Mucosa of descending colon (tissue), 3 donors: ENCODE data around the gene PNPLA7. TPM values are rescaled to one million over a fixed set of nuclear protein-coding genes. Genes with fewer than 3 reads are reported as not detected.

ENCODE experiments used
- ATAC-seq: fragments of 200-7000 bp; cut with Tn5 transposase; one replicate; pipeline ENCODE4 v1.9.1; 2020; ENCODE audit warnings: mild to moderate bottlenecking, moderate library complexity
- DNase-seq, 3 donors: peaks; one replicate each; pipeline ENCODE4 v3.0.0-alpha.2; 2020
- H3K36me3 ChIP-seq: fragments of 200-600 bp; one replicate; pipeline ENCODE4 v1.8.0; 2021; ENCODE audit warnings: low read depth, mild to moderate bottlenecking
- H3K4me1 ChIP-seq: fragments of 200-600 bp; one replicate; pipeline ENCODE4 v1.8.0; 2021; ENCODE audit warnings: low read depth, mild to moderate bottlenecking
- H3K4me3 ChIP-seq: fragments of 200-600 bp; one replicate; pipeline ENCODE4 v1.8.0; 2021; ENCODE audit warnings: mild to moderate bottlenecking
- H3K9me3 ChIP-seq: fragments of 200-600 bp; one replicate; pipeline ENCODE4 v1.8.0; 2021; ENCODE audit warnings: mild to moderate bottlenecking
- intact Hi-C, 2 donors: fragments of 100-400 bp; cut with DNase I in 1 of 2; cut with micrococcal nuclease in 1 of 2; formaldehyde crosslinking; loops; one replicate each; pipeline versions ENCODE4 v1.11.0 to v1.11.1; 2022; cut with DNase I, micrococcal nuclease
- total RNA-seq, 3 donors: library from RNA; stranded (reverse); fragmentation: NEBNext Ultra II Directional in 2 of 3; extraction: Animal tissue kit (Norgen Biotek cat#: 25700) in 2 of 3; gene quantifications; one replicate each; pipeline versions ENCODE4 v1.2.1 to v1.2.4, GENCODE V29; 2021 to 2023
- TF ChIP-seq, protein P1 (sequence below): fragments of 200-600 bp; IDR thresholded peaks from one replicate; pipeline ENCODE4 v1.8.0; 2022; ENCODE audit warnings: antibody characterized with exemption, mild to moderate bottlenecking
- donor health status: DM: no; HTN: no; CAD: no; lungs with moderate emphysema.
- donor health status: DM: no; HTN: no; CAD: no.
- donor health status: DM: no; HTN: yes; CAD: no.

The PNPLA7 gene
- total RNA-seq, 3 donors from 2014 or later, result 16.7 to 27.4 (median 17.2) TPM

- TF ChIP-seq, protein P1, sequence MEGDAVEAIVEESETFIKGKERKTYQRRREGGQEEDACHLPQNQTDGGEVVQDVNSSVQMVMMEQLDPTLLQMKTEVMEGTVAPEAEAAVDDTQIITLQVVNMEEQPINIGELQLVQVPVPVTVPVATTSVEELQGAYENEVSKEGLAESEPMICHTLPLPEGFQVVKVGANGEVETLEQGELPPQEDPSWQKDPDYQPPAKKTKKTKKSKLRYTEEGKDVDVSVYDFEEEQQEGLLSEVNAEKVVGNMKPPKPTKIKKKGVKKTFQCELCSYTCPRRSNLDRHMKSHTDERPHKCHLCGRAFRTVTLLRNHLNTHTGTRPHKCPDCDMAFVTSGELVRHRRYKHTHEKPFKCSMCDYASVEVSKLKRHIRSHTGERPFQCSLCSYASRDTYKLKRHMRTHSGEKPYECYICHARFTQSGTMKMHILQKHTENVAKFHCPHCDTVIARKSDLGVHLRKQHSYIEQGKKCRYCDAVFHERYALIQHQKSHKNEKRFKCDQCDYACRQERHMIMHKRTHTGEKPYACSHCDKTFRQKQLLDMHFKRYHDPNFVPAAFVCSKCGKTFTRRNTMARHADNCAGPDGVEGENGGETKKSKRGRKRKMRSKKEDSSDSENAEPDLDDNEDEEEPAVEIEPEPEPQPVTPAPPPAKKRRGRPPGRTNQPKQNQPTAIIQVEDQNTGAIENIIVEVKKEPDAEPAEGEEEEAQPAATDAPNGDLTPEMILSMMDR, result no peak
- Histone ChIP-seq H3K4me3 (no peak overlapping the region), H3K4me1 (peaks cover 16% of the 10 kb centered on the region), H3K9me3 (no peaks in the 10 kb centered on the region), H3K36me3 (no peaks in the 10 kb centered on the region)
- intact Hi-C loops, result no loop called here
- no peak for ATAC-seq
- DNase-seq, result peak; percentile 4 to 46 (median 31)
Observed at GRCh38 chr9:137449081-137449844, 100.9 kb downstream of the PNPLA7 start.

- peak in 2 of 3 donors; percentile 20 to 48 for DNase-seq
- intact Hi-C loops, result no loop called here
Observed at GRCh38 chr9:137448602-137448962, 101.6 kb downstream of the PNPLA7 start.

GRCh38 chr9:137447722-137448601 is 102.2 kb downstream of the PNPLA7 start:
- Histone ChIP-seq H3K36me3 (no peaks in the 10 kb centered on the region), H3K4me3 (no peak overlapping the region), H3K4me1 (peaks cover 7% of the 10 kb centered on the region), H3K9me3 (no peaks in the 10 kb centered on the region)
- TF ChIP-seq, protein P1, result no peak
- ATAC-seq (no peak), DNase-seq (peak; percentile 7 to 50 (median 29))
- intact Hi-C loops, result no loop called here

More at GRCh38 chr9:137448602-137448962, 101.6 kb downstream of the PNPLA7 start:
- H3K9me3 ChIP-seq, result no peaks in the 10 kb centered on the region
- TF ChIP-seq, protein P1, result no peak
- H3K4me3 ChIP-seq, result no peak overlapping the region
- no peaks in the 10 kb centered on the region for H3K36me3 ChIP-seq
- no peak for ATAC-seq
- H3K4me1 ChIP-seq, result peaks cover 12% of the 10 kb centered on the region

- no peak for ATAC-seq
- H3K9me3 ChIP-seq, result no peaks in the 10 kb centered on the region
- intact Hi-C loops, result no loop called here
- DNase-seq, result peak in 2 of 3 donors; percentile 32 to 50
- peaks cover 5% of the 10 kb centered on the region for H3K4me1 ChIP-seq
- TF ChIP-seq, protein P1, result no peak
- no peaks in the 10 kb centered on the region for H3K36me3 ChIP-seq
- H3K4me3 ChIP-seq, result no peak overlapping the region
Observed at GRCh38 chr9:137446851-137447471, 103.2 kb downstream of the PNPLA7 start.

DNA sequence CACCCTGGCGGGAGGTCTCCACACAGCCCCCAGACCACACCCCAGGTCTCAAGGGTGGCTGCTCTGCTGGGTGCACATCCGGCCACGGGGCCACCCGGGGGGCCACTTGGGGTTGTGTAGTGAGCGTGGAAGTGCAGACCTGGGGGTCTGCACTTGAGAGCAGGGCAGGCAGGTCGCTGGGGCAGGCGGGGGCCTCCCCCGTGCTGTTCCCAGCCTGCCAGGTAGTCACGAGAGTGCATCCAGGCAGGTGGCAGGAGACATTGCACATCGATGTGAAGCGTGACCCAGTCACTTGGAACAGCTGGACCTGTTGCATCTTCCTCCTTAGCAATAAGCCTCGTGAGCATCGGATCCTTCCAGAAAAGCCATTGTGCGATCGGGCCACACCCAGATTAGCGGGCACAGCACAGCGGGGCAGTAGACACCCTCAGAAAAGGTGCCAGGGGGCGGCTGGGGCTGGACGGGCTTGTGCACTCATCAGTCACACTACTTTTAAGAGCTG is 104.2 kb downstream of the PNPLA7 start:
- no peak overlapping the region for H3K4me3 ChIP-seq
- DNase-seq, result peak in 2 of 3 donors; percentile 33 to 49
- intact Hi-C loops, result no loop called here
- no peak for ATAC-seq
- H3K9me3 ChIP-seq, result no peaks in the 10 kb centered on the region
- no peaks in the 10 kb centered on the region for H3K36me3 ChIP-seq
- TF ChIP-seq, protein P1, result no peak
- peaks cover 11% of the 10 kb centered on the region for H3K4me1 ChIP-seq
